Breast epithelium (tissue), 4 donors: ENCODE data around the gene NEU2. TPM values are rescaled to one million over a fixed set of nuclear protein-coding genes. Genes with fewer than 3 reads are reported as not detected.

Experiments used
- DNase-seq, 2 donors: peaks; one replicate each; pipeline ENCODE4 v3.0.0-alpha.2; 2019; ENCODE audit warnings: low spot score in 2 of 2
- H3K27ac ChIP-seq, 2 donors: fragments of 200-600 bp; sonication (generic) in 1 of 2; one replicate each; pipeline ENCODE4 v1.5.1; 2016 to 2019; ENCODE audit warnings: mild to moderate bottlenecking in 1 of 2
- H3K27me3 ChIP-seq, 2 donors: fragments of 200-600 bp; sonication (generic) in 1 of 2; one replicate each; pipeline versions ENCODE4 v1.5.1 to v1.6.0; 2017 to 2019; ENCODE audit warnings: control low read depth in 1 of 2, mild to moderate bottlenecking in 1 of 2
- H3K36me3 ChIP-seq: fragments of 200-600 bp; one replicate; pipeline ENCODE4 v1.5.1; 2019
- H3K4me1 ChIP-seq, 2 donors: fragments of 200-600 bp; sonication (generic); one replicate each; pipeline ENCODE4 v1.5.1; 2016 to 2019; ENCODE audit warnings: control low read depth in 1 of 2
- H3K4me3 ChIP-seq, 3 donors: fragments of 200-600 bp; sonication (generic); 1 replicate in 2 of 3; 2 replicates in 1 of 3; pipeline ENCODE4 v1.5.1; 2016 to 2019; ENCODE audit warnings: mild to moderate bottlenecking in 3 of 3, moderate library complexity in 2 of 3
- H3K9me3 ChIP-seq, 2 donors: fragments of 200-600 bp; sonication (generic) in 1 of 2; one replicate each; pipeline ENCODE4 v1.5.1; 2016 to 2019; ENCODE audit warnings: control low read depth in 1 of 2
- CTCF ChIP-seq, 3 donors: fragments of 450-650 bp; IDR thresholded peaks; one replicate each; pipeline ENCODE4 v1.5.1; 2016 to 2017; ENCODE audit warnings: antibody characterized with exemption in 3 of 3, mild to moderate bottlenecking in 3 of 3, moderate library complexity in 3 of 3
- POLR2A ChIP-seq: fragments of 450-650 bp; IDR thresholded peaks from one replicate; pipeline ENCODE4 v1.6.1; 2016; ENCODE audit warnings: antibody characterized with exemption, mild to moderate bottlenecking, moderate library complexity
- POLR2AphosphoS5 ChIP-seq, 3 donors: sonication (generic); formaldehyde crosslinking; IDR thresholded peaks; one replicate each; pipeline ENCODE4 v1.6.1; 2017; ENCODE audit warnings: antibody characterized with exemption in 3 of 3
- intact Hi-C: fragments of 100-400 bp; cut with DNase I; formaldehyde crosslinking; loops from one replicate; pipeline ENCODE4 v1.15.1; 2023; ENCODE audit warnings: low total_unique reads
- total RNA-seq, 3 donors: library from RNA; depleted of rRNA; stranded (reverse); fragments of >200 nt; gene quantifications; one replicate each; pipeline ENCODE4 v1.1.0, GENCODE V29; 2016

The NEU2 gene
- total RNA-seq, 3 donors from 2014 or later, result not detected

- intact Hi-C loops, result no loop called here
- peak in 1 of 2 donors; percentile 57 for DNase-seq
- peaks cover 0 to 5% of the 10 kb centered on the region in 2 donors for H3K4me1 ChIP-seq
- no peaks in the 10 kb centered on the region for H3K27me3 ChIP-seq
- no peaks in the 10 kb centered on the region for H3K9me3 ChIP-seq
- H3K27ac ChIP-seq, result no peak overlapping the region
- TF ChIP-seq CTCF (IDR thresholded peaks at IDR 0.05) (peak; percentile 42 to 75 (median 56)), POLR2A (no peak), POLR2AphosphoS5 (IDR thresholded peaks at IDR 0.05) (no peak)
- no peak overlapping the region for H3K4me3 ChIP-seq
- no peaks in the 10 kb centered on the region for H3K36me3 ChIP-seq
These were observed 21.7 kb downstream of the NEU2 start for GRCh38 chr2:233053928-233054784.

GRCh38 chr2:233055362-233055761 is 22.9 kb downstream of the NEU2 start:
- no peaks in the 10 kb centered on the region for H3K27me3 ChIP-seq
- no peak for DNase-seq
- no peak for TF ChIP-seq CTCF (IDR thresholded peaks at IDR 0.05)
- no peak for TF ChIP-seq POLR2A
- no peak for TF ChIP-seq POLR2AphosphoS5 (IDR thresholded peaks at IDR 0.05)
- no peak overlapping the region for H3K27ac ChIP-seq
- H3K36me3 ChIP-seq, result no peaks in the 10 kb centered on the region
- intact Hi-C loops, result no loop called here
- no peaks in the 10 kb centered on the region for H3K9me3 ChIP-seq
- H3K4me1 ChIP-seq, result no peaks in the 10 kb centered on the region
- no peak overlapping the region for H3K4me3 ChIP-seq

- TF ChIP-seq CTCF (IDR thresholded peaks at IDR 0.05), result no peak
- no peak for TF ChIP-seq POLR2A
- no peak for TF ChIP-seq POLR2AphosphoS5 (IDR thresholded peaks at IDR 0.05)
- intact Hi-C loops, result no loop called here
These were observed 24.6 kb downstream of the NEU2 start for GRCh38 chr2:233056961-233057605.

GRCh38 chr2:233058717-233059546 is 26.5 kb downstream of the NEU2 start:
- Histone ChIP-seq H3K27me3 (no peaks in the 10 kb centered on the region), H3K9me3 (no peaks in the 10 kb centered on the region), H3K4me1 (no peaks in the 10 kb centered on the region), H3K36me3 (no peaks in the 10 kb centered on the region), H3K4me3 (no peak overlapping the region), H3K27ac (peak overlapping the region in 1 of 2 donors; percentile 85)
- DNase-seq, result peak in 1 of 2 donors; percentile 33
- intact Hi-C loops, result no loop called here
- no peak for TF ChIP-seq POLR2AphosphoS5 (IDR thresholded peaks at IDR 0.05)
- TF ChIP-seq CTCF (IDR thresholded peaks at IDR 0.05), result no peak
- TF ChIP-seq POLR2A, result no peak

More at GRCh38 chr2:233056961-233057605, 24.6 kb downstream of the NEU2 start:
- H3K4me1 ChIP-seq, result no peaks in the 10 kb centered on the region
- H3K27me3 ChIP-seq, result no peaks in the 10 kb centered on the region
- DNase-seq, result peak in 1 of 2 donors; percentile 36
- no peak overlapping the region for H3K4me3 ChIP-seq
- H3K27ac ChIP-seq, result no peak overlapping the region
- no peaks in the 10 kb centered on the region for H3K36me3 ChIP-seq
- H3K9me3 ChIP-seq, result no peaks in the 10 kb centered on the region
